ENCODE measurements around the gene ACOXL.

The ACOXL gene

GRCh38 chr2:111126581-111126980, 394.2 kb downstream of the ACOXL start:
- Histone ChIP-seq H3K9me3 (ENCODE audit: insufficient read depth, low read depth, low read length) (no peaks in the 10 kb centered on the region), H3K14ac (ENCODE audit: low read length) (no peak overlapping the region), H3K36me3 (ENCODE audit: control insufficient read depth in 1 of 2, insufficient read depth in 2 of 2, low read length in 2 of 2) (peaks cover 26 to 30% of the 10 kb centered on the region in 2 experiments), H3K4me1 (ENCODE audit: control insufficient read depth in 1 of 2, insufficient read depth in 2 of 2, low read length in 2 of 2) (peaks cover 5 to 7% of the 10 kb centered on the region in 2 experiments), H2BK12ac (ENCODE audit: low read length) (no peak overlapping the region), H4K8ac (ENCODE audit: low read depth, low read length) (no peak overlapping the region), H2AK5ac (ENCODE audit: low read length) (no peak overlapping the region), H3K4me2 (ENCODE audit: low read length) (no peak overlapping the region), H3K18ac (ENCODE audit: low read length) (no peak overlapping the region), H3K27ac (ENCODE audit: low read depth, low read length) (no peak overlapping the region), H3K79me1 (ENCODE audit: low read length) (peaks cover 10% of the 10 kb centered on the region), H3K4me3 (ENCODE audit: low read depth, low read length) (no peak overlapping the region), H3K4ac (ENCODE audit: low read depth, low read length) (no peak overlapping the region), H2BK120ac (ENCODE audit: insufficient read depth, low read length, poor library complexity) (no peak overlapping the region), H4K91ac (ENCODE audit: low read depth, low read length) (no peak overlapping the region), H3K79me2 (ENCODE audit: control insufficient read depth, insufficient read depth, low read length, poor library complexity) (peaks cover 25% of the 10 kb centered on the region), H4K12ac (ENCODE audit: low read depth, low read length) (no peak overlapping the region), H2AFZ (ENCODE audit: insufficient read depth, low read length, poor library complexity) (no peak overlapping the region), H3K9ac (ENCODE audit: low read length) (no peak overlapping the region), H2BK5ac (ENCODE audit: low read depth, low read length, poor library complexity) (no peak overlapping the region), H3K27me3 (ENCODE audit: insufficient read depth, low read length) (no peaks in the 10 kb centered on the region), H3K23ac (ENCODE audit: low read length) (no peak overlapping the region)
- no peak for DNase-seq
- WGBS (ENCODE audit: extremely low coverage, insufficient coverage, insufficient read length): no CpG with 5 or more reads among the region's 1 CpG

GRCh38 chr2:111127351-111127750, 395.0 kb downstream of the ACOXL start:
- Histone ChIP-seq H3K27me3 (ENCODE audit: insufficient read depth, low read length) (no peaks in the 10 kb centered on the region), H2AK5ac (ENCODE audit: low read length) (no peak overlapping the region), H3K14ac (ENCODE audit: low read length) (no peak overlapping the region), H3K4ac (ENCODE audit: low read depth, low read length) (peak overlapping the region; percentile 81), H3K9ac (ENCODE audit: low read length) (no peak overlapping the region), H3K4me2 (ENCODE audit: low read length) (no peak overlapping the region), H2AFZ (ENCODE audit: insufficient read depth, low read length, poor library complexity) (no peak overlapping the region), H3K79me1 (ENCODE audit: low read length) (peaks cover 4% of the 10 kb centered on the region), H3K27ac (ENCODE audit: low read depth, low read length) (no peak overlapping the region), H4K12ac (ENCODE audit: low read depth, low read length) (no peak overlapping the region), H3K36me3 (ENCODE audit: control insufficient read depth in 1 of 2, insufficient read depth in 2 of 2, low read length in 2 of 2) (peaks cover 21 to 34% of the 10 kb centered on the region in 2 experiments), H2BK120ac (ENCODE audit: insufficient read depth, low read length, poor library complexity) (no peak overlapping the region), H3K4me3 (ENCODE audit: low read depth, low read length) (no peak overlapping the region), H3K4me1 (ENCODE audit: control insufficient read depth in 1 of 2, insufficient read depth in 2 of 2, low read length in 2 of 2) (peaks cover 5 to 7% of the 10 kb centered on the region in 2 experiments), H3K79me2 (ENCODE audit: control insufficient read depth, insufficient read depth, low read length, poor library complexity) (peaks cover 19% of the 10 kb centered on the region), H3K9me3 (ENCODE audit: insufficient read depth, low read depth, low read length) (no peaks in the 10 kb centered on the region), H3K18ac (ENCODE audit: low read length) (no peak overlapping the region), H4K8ac (ENCODE audit: low read depth, low read length) (no peak overlapping the region), H2BK5ac (ENCODE audit: low read depth, low read length, poor library complexity) (no peak overlapping the region), H2BK12ac (ENCODE audit: low read length) (no peak overlapping the region), H3K23ac (ENCODE audit: low read length) (no peak overlapping the region), H4K91ac (ENCODE audit: low read depth, low read length) (no peak overlapping the region)
- WGBS (ENCODE audit: extremely low coverage, insufficient coverage, insufficient read length): no CpG with 5 or more reads among the region's 4 CpGs
- DNase-seq: no peak

DNA sequence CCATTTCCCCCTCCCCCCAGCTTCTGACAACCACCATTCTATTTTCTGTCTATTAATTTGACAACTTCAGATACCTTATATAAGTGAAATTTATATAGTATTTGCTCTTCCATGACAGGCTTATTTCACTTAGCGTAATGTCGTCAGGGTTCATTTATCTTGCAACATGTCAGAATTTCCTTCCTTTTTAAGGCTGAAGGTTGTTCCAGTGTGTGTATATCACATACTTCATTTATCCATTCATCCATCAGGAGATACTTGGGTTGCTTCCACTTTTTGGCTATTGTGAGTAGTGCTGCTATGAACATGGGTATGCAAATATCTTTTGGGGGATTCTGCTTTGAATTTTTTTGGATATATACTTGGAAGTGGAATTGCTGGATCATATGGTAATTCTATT, 395.7 kb downstream of the ACOXL start:
- Histone ChIP-seq H3K9ac (ENCODE audit: low read length) (no peak overlapping the region), H4K91ac (ENCODE audit: low read depth, low read length) (no peak overlapping the region), H4K8ac (ENCODE audit: low read depth, low read length) (no peak overlapping the region), H3K27me3 (ENCODE audit: insufficient read depth, low read length) (no peaks in the 10 kb centered on the region), H3K79me2 (ENCODE audit: control insufficient read depth, insufficient read depth, low read length, poor library complexity) (peaks cover 13% of the 10 kb centered on the region), H2BK5ac (ENCODE audit: low read depth, low read length, poor library complexity) (no peak overlapping the region), H3K4me1 (ENCODE audit: control insufficient read depth in 1 of 2, insufficient read depth in 2 of 2, low read length in 2 of 2) (peaks cover 5 to 7% of the 10 kb centered on the region in 2 experiments), H3K9me3 (ENCODE audit: insufficient read depth, low read depth, low read length) (no peaks in the 10 kb centered on the region), H3K79me1 (ENCODE audit: low read length) (no peaks in the 10 kb centered on the region), H3K4me2 (ENCODE audit: low read length) (no peak overlapping the region), H3K36me3 (ENCODE audit: control insufficient read depth in 1 of 2, insufficient read depth in 2 of 2, low read length in 2 of 2) (peaks cover 22 to 37% of the 10 kb centered on the region in 2 experiments), H3K14ac (ENCODE audit: low read length) (no peak overlapping the region), H2BK120ac (ENCODE audit: insufficient read depth, low read length, poor library complexity) (no peak overlapping the region), H2BK12ac (ENCODE audit: low read length) (no peak overlapping the region), H4K12ac (ENCODE audit: low read depth, low read length) (no peak overlapping the region), H3K23ac (ENCODE audit: low read length) (no peak overlapping the region), H3K4me3 (ENCODE audit: low read depth, low read length) (no peak overlapping the region), H3K27ac (ENCODE audit: low read depth, low read length) (no peak overlapping the region), H2AK5ac (ENCODE audit: low read length) (no peak overlapping the region), H3K18ac (ENCODE audit: low read length) (no peak overlapping the region), H2AFZ (ENCODE audit: insufficient read depth, low read length, poor library complexity) (no peak overlapping the region), H3K4ac (ENCODE audit: low read depth, low read length) (no peak overlapping the region)
- DNase-seq: no peak
- WGBS (ENCODE audit: extremely low coverage, insufficient coverage, insufficient read length): no CpG with 5 or more reads among the region's 2 CpGs

GRCh38 chr2:111133603-111134002, 401.2 kb downstream of the ACOXL start:
- Histone ChIP-seq H3K18ac (ENCODE audit: low read length) (no peak overlapping the region), H4K91ac (ENCODE audit: low read depth, low read length) (no peak overlapping the region), H2AFZ (ENCODE audit: insufficient read depth, low read length, poor library complexity) (no peak overlapping the region), H4K12ac (ENCODE audit: low read depth, low read length) (no peak overlapping the region), H3K4me1 (ENCODE audit: control insufficient read depth in 1 of 2, insufficient read depth in 2 of 2, low read length in 2 of 2) (peaks cover 0 to 2% of the 10 kb centered on the region in 2 experiments), H4K8ac (ENCODE audit: low read depth, low read length) (no peak overlapping the region), H3K4me3 (ENCODE audit: low read depth, low read length) (no peak overlapping the region), H3K79me1 (ENCODE audit: low read length) (no peaks in the 10 kb centered on the region), H3K23ac (ENCODE audit: low read length) (no peak overlapping the region), H3K27me3 (ENCODE audit: insufficient read depth, low read length) (no peaks in the 10 kb centered on the region), H3K9ac (ENCODE audit: low read length) (no peak overlapping the region), H3K14ac (ENCODE audit: low read length) (no peak overlapping the region), H3K9me3 (ENCODE audit: insufficient read depth, low read depth, low read length) (no peaks in the 10 kb centered on the region), H3K36me3 (ENCODE audit: control insufficient read depth in 1 of 2, insufficient read depth in 2 of 2, low read length in 2 of 2) (peaks cover 28 to 42% of the 10 kb centered on the region in 2 experiments), H3K4ac (ENCODE audit: low read depth, low read length) (peak overlapping the region; percentile 58), H2BK5ac (ENCODE audit: low read depth, low read length, poor library complexity) (no peak overlapping the region), H3K27ac (ENCODE audit: low read depth, low read length) (no peak overlapping the region), H2BK120ac (ENCODE audit: insufficient read depth, low read length, poor library complexity) (no peak overlapping the region), H2AK5ac (ENCODE audit: low read length) (no peak overlapping the region), H2BK12ac (ENCODE audit: low read length) (no peak overlapping the region), H3K4me2 (ENCODE audit: low read length) (no peak overlapping the region), H3K79me2 (ENCODE audit: control insufficient read depth, insufficient read depth, low read length, poor library complexity) (peaks cover 5% of the 10 kb centered on the region)
- DNase-seq: no peak
- WGBS (ENCODE audit: extremely low coverage, insufficient coverage, insufficient read length): no CpG with 5 or more reads among the region's 2 CpGs
